Left lung (tissue), 10 donors: ENCODE data around the gene CTSC. TPM values are rescaled to one million over a fixed set of nuclear protein-coding genes. Genes with fewer than 3 reads are reported as not detected.

Experiments
- ATAC-seq: fragments of 200-7000 bp; cut with Tn5 transposase; one replicate; pipeline ENCODE4 v1.9.1; 2020; ENCODE audit warnings: moderate library complexity
- DNase-seq, 4 donors: peaks; one replicate each; pipeline ENCODE4 v3.0.0-alpha.2; 2013 to 2020
- H3K27ac ChIP-seq, 2 donors: fragments of 200-600 bp; sonication (generic) in 1 of 2; one replicate each; pipeline versions ENCODE4 v1.5.0 to v1.8.0; 2020 to 2021
- H3K27me3 ChIP-seq, 2 donors: fragments of 200-600 bp; sonication (generic) in 1 of 2; one replicate each; pipeline versions ENCODE4 v1.5.0 to v1.8.0; 2020 to 2021
- H3K36me3 ChIP-seq, 2 donors: fragments of 200-600 bp; sonication (generic) in 1 of 2; one replicate each; pipeline versions ENCODE4 v1.5.0 to v1.8.0; 2020 to 2021
- H3K4me1 ChIP-seq, 2 donors: fragments of 200-600 bp; one replicate each; pipeline ENCODE4 v1.8.0; 2021
- H3K4me3 ChIP-seq, 2 donors: fragments of 200-600 bp; sonication (generic) in 1 of 2; one replicate each; pipeline versions ENCODE4 v1.5.0 to v1.8.0; 2020 to 2021; ENCODE audit warnings: mild to moderate bottlenecking in 1 of 2
- H3K9me3 ChIP-seq, 2 donors: fragments of 200-600 bp; sonication (generic) in 1 of 2; one replicate each; pipeline versions ENCODE4 v1.5.0 to v1.8.0; 2020 to 2021
- CTCF ChIP-seq, 2 donors: fragments of 200-600 bp; sonication (generic) in 1 of 2; IDR thresholded peaks; one replicate each; pipeline versions ENCODE4 v1.5.0 to v1.8.0; 2021; ENCODE audit warnings: antibody characterized with exemption in 2 of 2
- intact Hi-C, 2 donors: fragments of 100-400 bp; cut with DNase I; formaldehyde crosslinking; loops; one replicate each; pipeline versions ENCODE4 v1.11.2 to v1.14.2; 2022
- polyA plus RNA-seq, 6 donors: library from polyadenylated mRNA; unstranded; fragments of 120-200 nt; gene quantifications; one replicate each; pipeline ENCODE4 v1.2.1, GENCODE V29; 2013; ENCODE audit not compliant: insufficient read length in 6 of 6
- total RNA-seq, 2 donors: library from RNA; stranded (reverse); fragmentation: NEBNext Ultra II Directional; extraction: Animal tissue kit (Norgen Biotek cat#: 25700); gene quantifications; one replicate each; pipeline ENCODE4 v1.2.1, GENCODE V29; 2021
- donor health status: DM: no; HTN: yes; CAD: no.
- donor health status: DM: no; HTN: no; CAD: no.

The CTSC gene
- total and polyA plus RNA-seq, 8 donors = 162 to 422 (median 190) TPM

GRCh38 chr11:88359541-88359940, 22.0 kb upstream of the CTSC start:
- H3K27ac ChIP-seq = no peak overlapping the region
- no peaks in the 10 kb centered on the region for H3K36me3 ChIP-seq
- no peaks in the 10 kb centered on the region for H3K9me3 ChIP-seq
- H3K4me1 ChIP-seq = peaks cover 17 to 62% of the 10 kb centered on the region in 2 donors
- no peak for ATAC-seq
- intact Hi-C loops = no loop called here
- no peak overlapping the region for H3K4me3 ChIP-seq
- H3K27me3 ChIP-seq = no peaks in the 10 kb centered on the region
- no peak for DNase-seq
- TF ChIP-seq CTCF (IDR thresholded peaks at IDR 0.05) = no peak

GRCh38 chr11:88359114-88359513, 21.6 kb upstream of the CTSC start:
- no peak for TF ChIP-seq CTCF (IDR thresholded peaks at IDR 0.05)
- H3K4me1 ChIP-seq = peaks cover 19 to 64% of the 10 kb centered on the region in 2 donors
- H3K27ac ChIP-seq = no peak overlapping the region
- no peak for DNase-seq
- H3K36me3 ChIP-seq = no peaks in the 10 kb centered on the region
- H3K4me3 ChIP-seq = no peak overlapping the region
- intact Hi-C loops = no loop called here
- no peaks in the 10 kb centered on the region for H3K27me3 ChIP-seq
- H3K9me3 ChIP-seq = no peaks in the 10 kb centered on the region
- ATAC-seq = no peak

- DNase-seq (no peak), ATAC-seq (no peak)
- no peaks in the 10 kb centered on the region for H3K9me3 ChIP-seq
- no peaks in the 10 kb centered on the region for H3K36me3 ChIP-seq
- peak overlapping the region in 1 of 2 donors; percentile 79 for H3K27ac ChIP-seq
- intact Hi-C loops = no loop called here
- TF ChIP-seq CTCF (IDR thresholded peaks at IDR 0.05) = no peak
- H3K4me1 ChIP-seq = peaks cover 19 to 62% of the 10 kb centered on the region in 2 donors
- no peaks in the 10 kb centered on the region for H3K27me3 ChIP-seq
- H3K4me3 ChIP-seq = no peak overlapping the region
These were observed 20.5 kb upstream of the CTSC start for GRCh38 chr11:88358040-88358431.

- DNase-seq = no peak
- Histone ChIP-seq H3K4me1 (peaks cover 19 to 59% of the 10 kb centered on the region in 2 donors), H3K27me3 (no peaks in the 10 kb centered on the region), H3K4me3 (no peak overlapping the region), H3K27ac (peak overlapping the region; percentile 47 to 79), H3K36me3 (no peaks in the 10 kb centered on the region), H3K9me3 (no peaks in the 10 kb centered on the region)
- peak; percentile 62 for ATAC-seq
- intact Hi-C loops = no loop called here
- TF ChIP-seq CTCF (IDR thresholded peaks at IDR 0.05) = no peak
These were observed 19.9 kb upstream of the CTSC start for GRCh38 chr11:88357323-88358039.

- no peak for TF ChIP-seq CTCF (IDR thresholded peaks at IDR 0.05)
- DNase-seq (no peak), ATAC-seq (no peak)
- no peaks in the 10 kb centered on the region for H3K27me3 ChIP-seq
- H3K4me1 ChIP-seq = peaks cover 19 to 62% of the 10 kb centered on the region in 2 donors
- no peak overlapping the region for H3K4me3 ChIP-seq
- intact Hi-C loops = no loop called here
- H3K27ac ChIP-seq = peak overlapping the region in 1 of 2 donors; percentile 60
- H3K36me3 ChIP-seq = no peaks in the 10 kb centered on the region
- no peaks in the 10 kb centered on the region for H3K9me3 ChIP-seq
These were observed 18.4 kb upstream of the CTSC start for GRCh38 chr11:88355887-88356286.
